LNCaP clone FGC (cell line): Measurements from ENCODE around the gene VSTM2L.

Source experiments
- DNase-seq: peaks from one replicate; pipeline ENCODE4 v3.0.0-alpha.2; 2011; ENCODE audit warnings: low read depth
- H3K4me3 ChIP-seq: 2 replicates; pipeline ENCODE4 v1.5.1; 2011; ENCODE audit warnings: mild to moderate bottlenecking, low read depth, low read length, control low read depth
- TF ChIP-seq, protein P1 (sequence below): IDR thresholded peaks from 2 replicates; pipeline ENCODE4 v1.5.1; 2012; ENCODE audit warnings: mild to moderate bottlenecking; ENCODE audit not compliant: control insufficient read depth, insufficient read depth; ENCODE audit errors: extremely low read depth

Gene VSTM2L

DNA sequence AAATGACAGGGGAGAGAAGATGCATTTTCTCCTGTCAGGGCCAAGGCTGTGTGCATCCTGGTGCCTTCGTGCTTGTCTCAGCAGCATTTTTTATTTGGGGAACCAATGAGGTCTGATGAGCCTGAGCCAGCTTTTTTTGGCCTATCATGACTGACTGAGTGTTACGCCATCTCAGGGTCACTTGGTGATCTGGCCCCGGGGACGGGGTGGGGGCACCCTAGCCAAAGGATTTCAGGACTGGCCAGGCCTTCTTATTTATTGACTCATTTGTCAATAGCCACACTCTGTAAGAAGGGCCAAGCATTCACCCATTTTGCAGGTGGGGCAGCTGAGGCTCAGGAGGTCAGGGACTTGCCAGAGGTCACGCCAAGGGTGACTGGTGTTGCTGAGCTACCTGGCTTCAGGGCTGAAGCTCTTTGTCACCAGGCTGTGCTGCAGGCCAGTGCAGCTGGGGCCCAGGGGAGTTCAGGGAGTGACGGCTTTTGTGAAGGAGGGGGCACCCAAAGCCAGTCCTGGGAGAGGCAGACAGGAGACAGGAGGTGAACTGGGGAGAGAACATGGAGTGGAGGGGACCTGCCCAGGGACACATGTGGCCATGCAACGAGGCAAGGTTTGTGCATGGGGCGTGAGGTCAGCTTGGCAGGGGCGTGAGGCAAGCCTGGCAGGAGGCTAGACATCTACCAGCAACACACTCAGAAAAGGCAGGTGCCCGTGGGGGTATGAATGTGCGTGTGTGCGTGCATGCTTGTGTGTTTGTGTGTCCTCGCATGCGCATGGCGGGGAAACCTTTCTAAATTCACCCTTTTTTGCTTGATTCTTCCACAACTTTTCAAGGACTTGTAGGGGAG lies 31.1 kb downstream of the VSTM2L start:
- H3K4me3 ChIP-seq = no peak overlapping the region
- TF ChIP-seq, protein P1, sequence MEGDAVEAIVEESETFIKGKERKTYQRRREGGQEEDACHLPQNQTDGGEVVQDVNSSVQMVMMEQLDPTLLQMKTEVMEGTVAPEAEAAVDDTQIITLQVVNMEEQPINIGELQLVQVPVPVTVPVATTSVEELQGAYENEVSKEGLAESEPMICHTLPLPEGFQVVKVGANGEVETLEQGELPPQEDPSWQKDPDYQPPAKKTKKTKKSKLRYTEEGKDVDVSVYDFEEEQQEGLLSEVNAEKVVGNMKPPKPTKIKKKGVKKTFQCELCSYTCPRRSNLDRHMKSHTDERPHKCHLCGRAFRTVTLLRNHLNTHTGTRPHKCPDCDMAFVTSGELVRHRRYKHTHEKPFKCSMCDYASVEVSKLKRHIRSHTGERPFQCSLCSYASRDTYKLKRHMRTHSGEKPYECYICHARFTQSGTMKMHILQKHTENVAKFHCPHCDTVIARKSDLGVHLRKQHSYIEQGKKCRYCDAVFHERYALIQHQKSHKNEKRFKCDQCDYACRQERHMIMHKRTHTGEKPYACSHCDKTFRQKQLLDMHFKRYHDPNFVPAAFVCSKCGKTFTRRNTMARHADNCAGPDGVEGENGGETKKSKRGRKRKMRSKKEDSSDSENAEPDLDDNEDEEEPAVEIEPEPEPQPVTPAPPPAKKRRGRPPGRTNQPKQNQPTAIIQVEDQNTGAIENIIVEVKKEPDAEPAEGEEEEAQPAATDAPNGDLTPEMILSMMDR = no peak
- no peak for DNase-seq

DNA sequence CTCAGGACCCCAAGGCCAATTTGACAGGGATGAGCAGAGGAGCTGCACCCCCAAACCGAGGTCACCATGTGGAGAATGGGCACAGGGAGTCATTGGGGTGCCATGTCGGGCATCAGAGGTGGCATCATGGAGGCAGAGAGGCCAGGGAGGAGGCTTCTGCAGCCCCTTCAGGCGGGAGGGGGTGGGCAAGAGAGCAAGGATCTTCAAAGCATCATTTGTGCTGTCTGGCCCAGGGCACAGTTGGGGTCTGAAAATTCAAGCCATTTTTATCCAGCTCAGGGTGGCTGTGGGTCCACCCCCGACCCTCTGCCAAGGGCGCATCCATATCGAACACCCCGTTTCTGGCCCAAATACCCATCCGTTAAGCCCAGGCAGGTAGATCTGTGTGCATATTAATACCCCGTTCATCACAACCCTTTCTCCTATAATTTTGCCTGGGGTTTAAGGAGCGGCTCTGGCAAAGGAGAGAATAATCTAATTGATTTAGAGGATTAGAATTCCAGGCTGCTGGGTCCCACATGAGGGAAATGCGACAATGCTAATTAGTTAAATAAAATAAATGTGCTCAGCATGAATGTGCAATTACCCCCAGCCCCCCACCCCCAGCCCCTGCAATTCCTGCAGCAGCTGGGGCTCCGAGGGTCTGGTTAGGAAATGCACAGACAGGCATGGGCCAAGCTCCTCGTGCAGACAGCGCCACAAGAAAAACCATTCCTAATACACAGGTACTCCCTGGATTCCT lies 31.9 kb downstream of the VSTM2L start:
- DNase-seq = no peak
- TF ChIP-seq, protein P1 = no peak
- H3K4me3 ChIP-seq = no peak overlapping the region

GRCh38 chr20:37935435-37935834 lies 32.5 kb downstream of the VSTM2L start:
- DNase-seq = no peak
- H3K4me3 ChIP-seq = no peak overlapping the region
- TF ChIP-seq, protein P1 = no peak

DNA sequence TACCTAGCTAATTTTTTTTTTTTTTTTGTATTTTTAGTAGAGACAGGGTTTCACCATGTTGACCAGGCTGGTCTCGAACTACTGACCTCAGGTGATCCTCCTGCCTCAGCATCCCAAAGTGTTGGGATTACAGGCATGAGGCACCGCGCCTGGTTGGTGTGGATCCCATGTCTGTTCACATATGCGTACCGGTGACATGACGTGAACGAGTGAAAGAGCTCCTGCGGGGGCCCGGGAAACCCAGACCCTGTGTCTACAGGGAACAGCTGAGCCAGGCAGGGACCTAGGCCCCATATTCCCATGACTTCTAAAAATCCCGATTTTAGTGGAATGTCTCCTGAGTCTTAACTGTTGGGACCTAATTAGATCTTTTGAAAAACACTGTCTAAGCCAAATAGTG lies 33.1 kb downstream of the VSTM2L start:
- DNase-seq = no peak
- no peak overlapping the region for H3K4me3 ChIP-seq
- TF ChIP-seq, protein P1 = no peak

- no peak for DNase-seq
- H3K4me3 ChIP-seq = no peak overlapping the region
- TF ChIP-seq, protein P1 = no peak
Observed at GRCh38 chr20:37936451-37936850, 33.5 kb downstream of the VSTM2L start.

DNA sequence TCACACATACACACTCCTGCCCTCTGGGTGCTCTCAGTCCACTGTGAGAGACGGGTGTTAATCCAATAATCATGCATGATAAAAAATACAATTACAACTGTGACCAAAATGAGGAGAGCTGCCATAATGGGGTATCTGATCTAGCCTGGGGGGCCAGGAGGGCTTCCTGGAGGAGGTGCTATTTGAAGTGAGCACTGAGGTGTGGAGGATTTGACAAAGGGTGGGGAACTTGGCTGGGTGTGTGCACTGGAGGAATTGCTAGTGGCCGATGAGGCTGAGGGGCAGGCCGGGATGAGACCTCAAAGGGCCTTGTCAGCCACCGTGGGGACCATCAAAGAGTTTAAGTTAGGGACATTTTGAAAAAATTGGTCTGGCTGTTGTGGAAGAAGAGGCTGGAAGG lies 34.8 kb downstream of the VSTM2L start:
- TF ChIP-seq, protein P1 = no peak
- H3K4me3 ChIP-seq = no peak overlapping the region
- DNase-seq = no peak
